Mesenchymal stem cell (in vitro differentiated cells and primary cell): Measurements from ENCODE around the gene LTO1.
"Not testable (repeated sequence)": the region's sequence is repeated elsewhere in the genome, so short reads cannot be mapped to it uniquely, and the experiment has no call there.

Experiments
- DNase-seq: peaks from one replicate; pipeline ENCODE4 v3.0.0-alpha.2; 2013
- H2AFZ ChIP-seq: one replicate; pipeline ENCODE4 v1.6.1; 2013; ENCODE audit warnings: low read depth, mild to moderate bottlenecking, control low read depth, inconsistent platforms, low read length, moderate library complexity
- H2AK5ac ChIP-seq: 2 replicates; pipeline ENCODE4 v1.6.1; 2013; ENCODE audit warnings: low read length, moderate library complexity, mild to moderate bottlenecking, inconsistent platforms; ENCODE audit not compliant: severe bottlenecking
- H2BK120ac ChIP-seq: one replicate; pipeline ENCODE4 v1.6.1; 2013; ENCODE audit warnings: low read depth, mild to moderate bottlenecking, inconsistent platforms, low read length, moderate library complexity
- H2BK12ac ChIP-seq, 2 experiments: one replicate each; pipeline ENCODE4 v1.6.1; 2013; ENCODE audit warnings: inconsistent platforms in 2 of 2, low read length in 2 of 2, mild to moderate bottlenecking in 2 of 2, moderate library complexity in 2 of 2, control low read depth in 1 of 2
- H2BK15ac ChIP-seq: one replicate; pipeline ENCODE4 v1.6.1; 2013; ENCODE audit warnings: mild to moderate bottlenecking, low read depth, inconsistent platforms; ENCODE audit not compliant: poor library complexity, severe bottlenecking
- H2BK5ac ChIP-seq: 2 replicates; pipeline ENCODE4 v1.6.1; 2013; ENCODE audit warnings: low read depth, mild to moderate bottlenecking, low read length, control low read depth, inconsistent platforms; ENCODE audit not compliant: poor library complexity, severe bottlenecking
- H3K14ac ChIP-seq, 2 experiments: one replicate each; pipeline ENCODE4 v1.6.1; 2013; ENCODE audit warnings: inconsistent platforms in 2 of 2, low read length in 2 of 2, control low read depth in 1 of 2, mild to moderate bottlenecking in 1 of 2, moderate library complexity in 1 of 2
- H3K18ac ChIP-seq, 2 experiments: one replicate each; pipeline ENCODE4 v1.6.1; 2013; ENCODE audit warnings: inconsistent platforms in 2 of 2, low read length in 2 of 2, control low read depth in 1 of 2, low read depth in 1 of 2, mild to moderate bottlenecking in 1 of 2
- H3K23ac ChIP-seq, 2 experiments: one replicate each; pipeline ENCODE4 v1.6.1; 2013; ENCODE audit warnings: inconsistent platforms in 2 of 2, low read length in 2 of 2, mild to moderate bottlenecking in 2 of 2, moderate library complexity in 2 of 2, control low read depth in 1 of 2
- H3K27ac ChIP-seq: 2 replicates; pipeline ENCODE4 v1.5.1; 2013; ENCODE audit warnings: mild to moderate bottlenecking, moderate library complexity, low read length, control low read depth, inconsistent platforms; ENCODE audit not compliant: poor library complexity, severe bottlenecking
- H3K27me3 ChIP-seq, 2 experiments: 2 replicates each; pipeline versions ENCODE4 v1.6.1 to v1.7.0; 2013; ENCODE audit warnings: low read length in 2 of 2, mild to moderate bottlenecking in 2 of 2, moderate library complexity in 2 of 2, control low read depth in 1 of 2, inconsistent platforms in 1 of 2; ENCODE audit not compliant: control insufficient read depth in 1 of 2, insufficient read depth in 1 of 2
- H3K36me3 ChIP-seq, 2 experiments: 2 replicates each; pipeline versions ENCODE4 v1.6.1 to v1.7.0; 2013; ENCODE audit warnings: low read length in 2 of 2, control low read depth in 1 of 2, inconsistent platforms in 1 of 2, low read depth in 1 of 2, mild to moderate bottlenecking in 1 of 2; ENCODE audit not compliant: insufficient read depth in 2 of 2, control insufficient read depth in 1 of 2
- H3K4ac ChIP-seq, 2 experiments: one replicate each; pipeline ENCODE4 v1.6.1; 2013; ENCODE audit warnings: inconsistent platforms in 2 of 2, low read length in 2 of 2, mild to moderate bottlenecking in 2 of 2, moderate library complexity in 2 of 2, control low read depth in 1 of 2, low read depth in 1 of 2
- H3K4me1 ChIP-seq: 2 replicates; pipeline ENCODE4 v1.6.1; 2013; ENCODE audit warnings: low read depth, low read length, control low read depth; ENCODE audit not compliant: control insufficient read depth, insufficient read depth
- H3K4me2 ChIP-seq: 2 replicates; pipeline ENCODE4 v1.6.1; 2013; ENCODE audit warnings: low read length, mild to moderate bottlenecking, inconsistent platforms; ENCODE audit not compliant: poor library complexity, severe bottlenecking
- H3K4me3 ChIP-seq, 2 experiments: 2 replicates each; pipeline versions ENCODE4 v1.5.1 to v1.7.0; 2013; ENCODE audit warnings: low read length in 2 of 2, mild to moderate bottlenecking in 2 of 2, control low read depth in 1 of 2, low read depth in 1 of 2; ENCODE audit not compliant: insufficient read depth in 1 of 2
- H3K79me1 ChIP-seq: replicated peaks from 2 replicates; pipeline ENCODE4 v1.6.1; 2013; ENCODE audit warnings: mild to moderate bottlenecking, control low read depth, low read length, inconsistent platforms; ENCODE audit not compliant: poor library complexity, severe bottlenecking
- H3K9ac ChIP-seq: 2 replicates; pipeline ENCODE4 v1.7.0; 2013; ENCODE audit warnings: mild to moderate bottlenecking, low read length, moderate library complexity
- H3K9me3 ChIP-seq: 2 replicates; pipeline ENCODE4 v1.7.0; 2013; ENCODE audit warnings: mild to moderate bottlenecking, low read length; ENCODE audit not compliant: control insufficient read depth
- H4K8ac ChIP-seq: one replicate; pipeline ENCODE4 v1.6.1; 2013; ENCODE audit warnings: inconsistent platforms, mild to moderate bottlenecking, low read length, moderate library complexity
- H4K91ac ChIP-seq: one replicate; pipeline ENCODE4 v1.6.1; 2013; ENCODE audit warnings: mild to moderate bottlenecking, low read length, inconsistent platforms
- WGBS: methylation state at CpG from one replicate; pipeline ENCODE4 v1.1.7; 2013; ENCODE audit warnings: mixed read lengths; 5-methylcytosine and 5-hydroxymethylcytosine counted together

Gene LTO1

GRCh38 chr11:69687969-69688771, 13.0 kb upstream of the LTO1 start:
- H4K91ac ChIP-seq, H3K4me3 ChIP-seq, H4K8ac ChIP-seq, H3K36me3 ChIP-seq, H3K4me1 ChIP-seq, DNase-seq, H3K79me1 ChIP-seq, H2BK5ac ChIP-seq, H2AFZ ChIP-seq, H3K4me2 ChIP-seq, H2BK120ac ChIP-seq, H3K9ac ChIP-seq, H2AK5ac ChIP-seq, H3K23ac ChIP-seq, H2BK15ac ChIP-seq, H3K14ac ChIP-seq, H3K9me3 ChIP-seq, H3K18ac ChIP-seq, H3K27ac ChIP-seq, H3K4ac ChIP-seq, H2BK12ac ChIP-seq: not testable (repeated sequence)
- H3K27me3 ChIP-seq: peaks cover 18 to 41% of the 10 kb centered on the region in 2 experiments
- WGBS: 89% methylated on average over 2 of the region's 5 CpGs

- H3K9me3 ChIP-seq: no peaks in the 10 kb centered on the region
- peaks cover 5% of the 10 kb centered on the region for H3K4me1 ChIP-seq
- no peak overlapping the region for H2BK15ac ChIP-seq
- H3K27ac ChIP-seq: no peak overlapping the region
- no peak overlapping the region for H4K91ac ChIP-seq
- DNase-seq: no peak
- H3K4ac ChIP-seq: no peak overlapping the region
- H3K4me2 ChIP-seq: no peak overlapping the region
- no peaks in the 10 kb centered on the region for H3K79me1 ChIP-seq
- H4K8ac ChIP-seq: no peak overlapping the region
- 91% methylated on average over 8 of the region's 8 CpGs for WGBS
- no peak overlapping the region for H3K9ac ChIP-seq
- H3K36me3 ChIP-seq: no peaks in the 10 kb centered on the region
- H2BK12ac ChIP-seq: peak overlapping the region in 1 of 2 experiments; percentile 15
- H3K14ac ChIP-seq: no peak overlapping the region
- no peak overlapping the region for H2AK5ac ChIP-seq
- H3K23ac ChIP-seq: no peak overlapping the region
- no peak overlapping the region for H2AFZ ChIP-seq
- H3K4me3 ChIP-seq: no peak overlapping the region
- no peak overlapping the region for H2BK120ac ChIP-seq
- H3K18ac ChIP-seq: no peak overlapping the region
- peaks cover 18 to 32% of the 10 kb centered on the region in 2 experiments for H3K27me3 ChIP-seq
- H2BK5ac ChIP-seq: no peak overlapping the region
Observed at GRCh38 chr11:69686856-69687255, 11.7 kb upstream of the LTO1 start.

GRCh38 chr11:69686452-69686851, 11.3 kb upstream of the LTO1 start:
- Histone ChIP-seq H3K27me3 (peaks cover 18 to 32% of the 10 kb centered on the region in 2 experiments), H3K23ac (no peak overlapping the region), H2AFZ (no peak overlapping the region), H3K79me1 (no peaks in the 10 kb centered on the region), H3K4me2 (no peak overlapping the region), H3K4ac (no peak overlapping the region), H2BK5ac (no peak overlapping the region), H3K9me3 (no peaks in the 10 kb centered on the region), H3K9ac (no peak overlapping the region), H2AK5ac (no peak overlapping the region), H3K27ac (no peak overlapping the region), H3K18ac (no peak overlapping the region), H4K8ac (no peak overlapping the region), H3K36me3 (no peaks in the 10 kb centered on the region), H3K14ac (no peak overlapping the region), H3K4me1 (peaks cover 5% of the 10 kb centered on the region), H4K91ac (no peak overlapping the region), H2BK15ac (no peak overlapping the region), H2BK120ac (no peak overlapping the region), H2BK12ac (peak overlapping the region in 1 of 2 experiments; percentile 15), H3K4me3 (no peak overlapping the region)
- DNase-seq: no peak
- 79% methylated on average over 13 of the region's 13 CpGs for WGBS

- no peaks in the 10 kb centered on the region for H3K9me3 ChIP-seq
- no peak overlapping the region for H3K23ac ChIP-seq
Observed at GRCh38 chr11:69685348-69685747, 10.2 kb upstream of the LTO1 start.

More at GRCh38 chr11:69685348-69685747, 10.2 kb upstream of the LTO1 start:
- Histone ChIP-seq H4K8ac (no peak overlapping the region), H3K4me1 (peaks cover 5% of the 10 kb centered on the region), H3K4ac (no peak overlapping the region), H3K14ac (no peak overlapping the region), H3K18ac (no peak overlapping the region), H2BK15ac (no peak overlapping the region), H3K9ac (no peak overlapping the region), H2AFZ (no peak overlapping the region), H3K27me3 (peaks cover 18 to 28% of the 10 kb centered on the region in 2 experiments), H4K91ac (no peak overlapping the region), H2BK120ac (no peak overlapping the region), H3K4me3 (no peak overlapping the region), H3K36me3 (no peaks in the 10 kb centered on the region), H2AK5ac (no peak overlapping the region), H2BK5ac (no peak overlapping the region), H3K27ac (no peak overlapping the region), H3K4me2 (no peak overlapping the region), H2BK12ac (no peak overlapping the region), H3K79me1 (no peaks in the 10 kb centered on the region)
- DNase-seq: no peak
- 65% methylated on average over 8 of the region's 8 CpGs for WGBS
